Common myeloid progenitor, CD34-positive (primary cell): ENCODE data around the gene SLC25A3.

Experiments
- CTCF ChIA-PET: fragments of 350-600 bp; sonication (Branson Sonifier 250); formaldehyde crosslinking; loops from one replicate; lab custom pipeline; 2021; ENCODE audit warnings: antibody characterized with exemption; lab: Charles Lee
- POLR2A ChIA-PET: fragments of 350-600 bp; sonication (Branson Sonifier 250); formaldehyde crosslinking; loops from one replicate; lab custom pipeline; 2021; ENCODE audit warnings: antibody characterized with exemption; lab: Charles Lee
- DNase-seq, 3 donors: peaks; one replicate each; pipeline versions ENCODE4 v3.0.0 to v3.0.0-alpha.2; 2013
- H3K27ac ChIP-seq, 2 experiments: 1 replicate in 1 of 2; 2 replicates in 1 of 2; pipeline ENCODE4 v1.7.0; 2013; ENCODE audit warnings: inconsistent platforms in 2 of 2, low read length in 2 of 2, mild to moderate bottlenecking in 2 of 2, low read depth in 1 of 2, moderate library complexity in 1 of 2; ENCODE audit not compliant: severe bottlenecking in 2 of 2, insufficient read depth in 1 of 2, poor library complexity in 1 of 2
- H3K27me3 ChIP-seq, 5 experiments: replicated peaks in 2 of 5; 1 replicate in 3 of 5; 2 replicates in 2 of 5; pipeline versions ENCODE4 v1.6.1 to v1.7.0; 2013; ENCODE audit warnings: low read length in 4 of 5, mild to moderate bottlenecking in 2 of 5, moderate library complexity in 2 of 5, inconsistent platforms in 1 of 5; ENCODE audit not compliant: insufficient read depth in 5 of 5, control insufficient read depth in 4 of 5
- H3K36me3 ChIP-seq, 4 experiments: 1 replicate in 2 of 4; 2 replicates in 2 of 4; pipeline versions ENCODE4 v1.6.1 to v1.7.0; 2013; ENCODE audit warnings: low read length in 3 of 4, control low read depth in 1 of 4, mild to moderate bottlenecking in 1 of 4; ENCODE audit not compliant: control insufficient read depth in 4 of 4, insufficient read depth in 4 of 4
- H3K4me1 ChIP-seq, 4 experiments: 1 replicate in 3 of 4; 2 replicates in 1 of 4; pipeline versions ENCODE4 v1.6.1 to v1.7.1; 2013; ENCODE audit warnings: low read length in 3 of 4, mild to moderate bottlenecking in 3 of 4, control low read depth in 1 of 4, inconsistent platforms in 1 of 4, moderate library complexity in 1 of 4; ENCODE audit not compliant: control insufficient read depth in 4 of 4, insufficient read depth in 4 of 4; ENCODE audit errors: control extremely low read depth in 1 of 4
- H3K4me3 ChIP-seq, 7 experiments: 1 replicate in 4 of 7; 2 replicates in 3 of 7; pipeline versions ENCODE4 v1.5.1 to v1.7.0; 2013; ENCODE audit warnings: mild to moderate bottlenecking in 7 of 7, low read length in 6 of 7, moderate library complexity in 6 of 7, inconsistent platforms in 2 of 7, low read depth in 2 of 7, control low read depth in 1 of 7; ENCODE audit not compliant: insufficient read depth in 4 of 7, control insufficient read depth in 1 of 7; ENCODE audit errors: extremely low read depth in 1 of 7
- H3K9me3 ChIP-seq, 5 experiments: 1 replicate in 4 of 5; 2 replicates in 1 of 5; pipeline versions ENCODE4 v1.6.1 to v1.7.1; 2013; ENCODE audit warnings: low read length in 4 of 5, mild to moderate bottlenecking in 2 of 5, inconsistent platforms in 1 of 5, low read depth in 1 of 5, moderate library complexity in 1 of 5; ENCODE audit not compliant: control insufficient read depth in 4 of 5, insufficient read depth in 2 of 5; ENCODE audit errors: control extremely low read depth in 1 of 5
- WGBS: methylation state at CpG from one replicate; pipeline ENCODE4 v1.1.5; 2013; ENCODE audit not compliant: insufficient coverage; 5-methylcytosine and 5-hydroxymethylcytosine counted together

Gene SLC25A3

GRCh38 chr12:98578821-98579220 lies 14.7 kb upstream of the SLC25A3 start:
- H3K27me3 ChIP-seq, result no peaks in the 10 kb centered on the region
- ChIA-PET POLR2A (no interaction called here), CTCF (interaction anchor here (1.1 to 1.6 kb wide), 4 partner anchors 8 to 69 kb away, joined by 3 to 4 read pairs (median 4); no protein-coding TSS in a partner anchor)
- H3K27ac ChIP-seq, result no peak overlapping the region
- WGBS, result no CpG with 5 or more reads among the region's 2 CpGs
- H3K36me3 ChIP-seq, result no peaks in the 10 kb centered on the region
- no peaks in the 10 kb centered on the region for H3K9me3 ChIP-seq
- DNase-seq, result peak in 2 of 3 donors; percentile 57 to 65
- H3K4me1 ChIP-seq, result peaks cover 0 to 4% (median 0%) of the 10 kb centered on the region in 4 experiments
- no peak overlapping the region for H3K4me3 ChIP-seq

- no peak for DNase-seq
- H3K4me1 ChIP-seq, result peaks cover 0 to 4% (median 0%) of the 10 kb centered on the region in 4 experiments
- no peak overlapping the region for H3K27ac ChIP-seq
- H3K9me3 ChIP-seq, result no peaks in the 10 kb centered on the region
- H3K36me3 ChIP-seq, result no peaks in the 10 kb centered on the region
- ChIA-PET POLR2A (no interaction called here), CTCF (interaction anchor here (1.1 to 1.6 kb wide), 5 partner anchors 9 to 69 kb away, joined by 3 to 4 read pairs (median 4); no protein-coding TSS in a partner anchor)
- H3K27me3 ChIP-seq, result no peaks in the 10 kb centered on the region
- no peak overlapping the region for H3K4me3 ChIP-seq
- WGBS, result 100% methylated on average over 5 of the region's 5 CpGs
Observed at GRCh38 chr12:98579347-98579746, 14.1 kb upstream of the SLC25A3 start.

GRCh38 chr12:98579835-98580234 lies 13.7 kb upstream of the SLC25A3 start:
- no peak for DNase-seq
- ChIA-PET CTCF (interaction anchor here (1.4 to 1.9 kb wide), 3 partner anchors 9 to 13 kb away, joined by 3 to 5 read pairs (median 3); no protein-coding TSS in a partner anchor), POLR2A (no interaction called here)
- 100% methylated on average over 2 of the region's 3 CpGs for WGBS
- Histone ChIP-seq H3K27me3 (no peaks in the 10 kb centered on the region), H3K27ac (no peak overlapping the region), H3K36me3 (no peaks in the 10 kb centered on the region), H3K9me3 (no peaks in the 10 kb centered on the region), H3K4me3 (no peak overlapping the region), H3K4me1 (peaks cover 0 to 4% (median 0%) of the 10 kb centered on the region in 4 experiments)

- POLR2A ChIA-PET, result no interaction called here
- Histone ChIP-seq H3K4me1 (peaks cover 0 to 4% (median 0%) of the 10 kb centered on the region in 4 experiments), H3K27ac (no peak overlapping the region), H3K4me3 (no peak overlapping the region), H3K27me3 (no peaks in the 10 kb centered on the region), H3K36me3 (no peaks in the 10 kb centered on the region), H3K9me3 (no peaks in the 10 kb centered on the region)
- no CpG with 5 or more reads among the region's 5 CpGs for WGBS
- DNase-seq, result no peak
- CTCF ChIA-PET, result interaction anchor here (1.4 to 1.9 kb wide), 2 partner anchors 10 to 13 kb away, joined by 3 to 5 read pairs; no protein-coding TSS in a partner anchor
Observed at GRCh38 chr12:98580695-98581094, 12.8 kb upstream of the SLC25A3 start.

GRCh38 chr12:98581101-98581500 lies 12.4 kb upstream of the SLC25A3 start:
- no peak for DNase-seq
- peaks cover 0 to 4% (median 0%) of the 10 kb centered on the region in 4 experiments for H3K4me1 ChIP-seq
- H3K36me3 ChIP-seq, result no peaks in the 10 kb centered on the region
- no peaks in the 10 kb centered on the region for H3K9me3 ChIP-seq
- H3K27me3 ChIP-seq, result no peaks in the 10 kb centered on the region
- CTCF ChIA-PET, result interaction anchor here (0.8 to 1.9 kb wide), 2 partner anchors 11 to 14 kb away, joined by 3 to 5 read pairs; no protein-coding TSS in a partner anchor
- no peak overlapping the region for H3K27ac ChIP-seq
- POLR2A ChIA-PET, result no interaction called here
- WGBS, result no CpG with 5 or more reads among the region's 1 CpG
- H3K4me3 ChIP-seq, result no peak overlapping the region

- Histone ChIP-seq H3K4me3 (no peak overlapping the region), H3K9me3 (no peaks in the 10 kb centered on the region), H3K36me3 (no peaks in the 10 kb centered on the region), H3K27ac (no peak overlapping the region), H3K27me3 (no peaks in the 10 kb centered on the region), H3K4me1 (peaks cover 0 to 4% (median 0%) of the 10 kb centered on the region in 4 experiments)
- CTCF ChIA-PET, result interaction anchor here (0.8 to 1.9 kb wide), 2 partner anchors 12 to 15 kb away, joined by 3 to 5 read pairs; no protein-coding TSS in a partner anchor
- POLR2A ChIA-PET, result no interaction called here
- no peak for DNase-seq
- WGBS, result 97% methylated on average over 4 of the region's 6 CpGs
Observed at GRCh38 chr12:98582093-98582492, 11.4 kb upstream of the SLC25A3 start.

GRCh38 chr12:98587084-98587483 lies 6.4 kb upstream of the SLC25A3 start:
- Histone ChIP-seq H3K27ac (no peak overlapping the region), H3K4me1 (no peaks in the 10 kb centered on the region), H3K27me3 (no peaks in the 10 kb centered on the region), H3K36me3 (no peaks in the 10 kb centered on the region), H3K4me3 (no peak overlapping the region), H3K9me3 (no peaks in the 10 kb centered on the region)
- no peak for DNase-seq
- CTCF ChIA-PET, result interaction anchor here (0.6 to 3.3 kb wide), 3 partner anchors 12 to 23 kb away, joined by 4 to 11 read pairs (median 5); no protein-coding TSS in a partner anchor
- 100% methylated on average over 4 of the region's 5 CpGs for WGBS
- POLR2A ChIA-PET, result no interaction called here
